Loucy (cell line): Measurements from ENCODE around the gene RBMS3.

Experiments
- H2AFZ ChIP-seq: fragments of 200-600 bp; sonication (generic); 2 replicates; pipeline ENCODE4 v1.6.0; 2016; ENCODE audit warnings: antibody characterized with exemption, mild to moderate bottlenecking, low read length, moderate library complexity
- H3F3A ChIP-seq: fragments of 200-600 bp; 2 replicates; pipeline ENCODE4 v1.6.0; 2016; ENCODE audit warnings: antibody characterized with exemption, low read depth, mild to moderate bottlenecking
- H3K27me3 ChIP-seq: fragments of 200-600 bp; sonication (generic); 2 replicates; pipeline ENCODE4 v1.6.1; 2014; ENCODE audit warnings: low read length, mild to moderate bottlenecking; ENCODE audit not compliant: insufficient read depth, poor library complexity, severe bottlenecking
- H3K36me3 ChIP-seq: fragments of 200-600 bp; sonication (generic); 2 replicates; pipeline ENCODE4 v1.6.1; 2016; ENCODE audit warnings: low read length; ENCODE audit not compliant: insufficient read depth
- H3K4me1 ChIP-seq: fragments of 200-600 bp; sonication (generic); 2 replicates; pipeline ENCODE4 v1.5.1; 2014; ENCODE audit warnings: low read length, mild to moderate bottlenecking; ENCODE audit not compliant: insufficient read depth, poor library complexity, severe bottlenecking
- H3K4me2 ChIP-seq: fragments of 200-600 bp; sonication (generic); 2 replicates; pipeline ENCODE4 v1.6.0; 2014; ENCODE audit warnings: antibody characterized with exemption, low read length, low read depth, mild to moderate bottlenecking; ENCODE audit not compliant: poor library complexity, severe bottlenecking
- H3K4me3 ChIP-seq: fragments of 200-600 bp; sonication (generic); 2 replicates; pipeline ENCODE4 v1.5.1; 2014; ENCODE audit warnings: low read length, mild to moderate bottlenecking, mixed read lengths; ENCODE audit not compliant: poor library complexity, severe bottlenecking
- H3K79me2 ChIP-seq: fragments of 200-600 bp; sonication (generic); 2 replicates; pipeline ENCODE4 v1.6.1; 2014; ENCODE audit warnings: low read length; ENCODE audit not compliant: insufficient read depth
- H3K9ac ChIP-seq: fragments of 200-600 bp; sonication (generic); 2 replicates; pipeline ENCODE4 v1.6.0; 2014; ENCODE audit warnings: mild to moderate bottlenecking, low read depth, low read length, moderate library complexity; ENCODE audit not compliant: poor library complexity, severe bottlenecking
- H3K9me2 ChIP-seq: fragments of 200-600 bp; sonication (generic); replicated peaks from 2 replicates; pipeline ENCODE4 v1.6.1; 2016; ENCODE audit warnings: low read depth, low read length, mixed read lengths
- H3K9me3 ChIP-seq: fragments of 200-600 bp; sonication (generic); 2 replicates; pipeline ENCODE4 v1.6.1; 2014; ENCODE audit warnings: mild to moderate bottlenecking, antibody characterized with exemption, low read length, low read depth; ENCODE audit not compliant: insufficient read depth
- H4K20me1 ChIP-seq: fragments of 200-600 bp; sonication (generic); 2 replicates; pipeline ENCODE4 v1.6.0; 2014; ENCODE audit warnings: antibody characterized with exemption, low read length, mild to moderate bottlenecking; ENCODE audit not compliant: insufficient read depth, poor library complexity, severe bottlenecking
- EZH2phosphoT487 ChIP-seq: fragments of 200-600 bp; IDR thresholded peaks from 2 replicates; pipeline ENCODE4 v1.6.1; 2018; ENCODE audit warnings: antibody characterized with exemption, mild to moderate bottlenecking, moderate library complexity, borderline replicate concordance
- TF ChIP-seq, protein P1 (sequence below): fragments of 200-600 bp; sonication (generic); conservative IDR thresholded peaks from 2 replicates; pipeline ENCODE4 v1.5.1; 2014; ENCODE audit warnings: mild to moderate bottlenecking, antibody characterized with exemption, low read length

The RBMS3 gene

DNA sequence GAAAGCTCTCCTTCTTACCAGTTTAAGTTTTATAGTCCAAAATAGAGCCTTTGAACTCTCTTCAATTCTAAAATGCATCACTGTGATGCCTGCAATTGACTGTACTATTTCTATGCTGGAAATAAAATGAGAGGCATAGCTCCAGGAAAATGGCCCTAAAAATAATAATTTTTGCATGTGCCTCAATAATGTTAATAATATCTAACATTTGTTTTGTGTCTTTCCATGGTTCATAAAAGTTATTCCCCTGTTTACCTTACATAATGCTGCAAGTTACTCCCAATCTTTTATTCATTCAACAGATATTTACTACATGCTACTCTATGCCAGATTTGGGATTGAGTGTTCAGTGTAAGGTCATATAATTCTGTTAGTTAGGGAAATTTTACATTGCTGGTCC, 574.0 kb downstream of the RBMS3 start:
- no peaks in the 10 kb centered on the region for H3K4me1 ChIP-seq
- H3F3A ChIP-seq: no peaks in the 10 kb centered on the region
- H3K9ac ChIP-seq: no peak overlapping the region
- H3K79me2 ChIP-seq: no peaks in the 10 kb centered on the region
- no peaks in the 10 kb centered on the region for H4K20me1 ChIP-seq
- no peaks in the 10 kb centered on the region for H3K36me3 ChIP-seq
- no peaks in the 10 kb centered on the region for H3K9me3 ChIP-seq
- no peak overlapping the region for H3K4me2 ChIP-seq
- no peak overlapping the region for H2AFZ ChIP-seq
- H3K9me2 ChIP-seq: no peaks in the 10 kb centered on the region
- TF ChIP-seq, protein P1, sequence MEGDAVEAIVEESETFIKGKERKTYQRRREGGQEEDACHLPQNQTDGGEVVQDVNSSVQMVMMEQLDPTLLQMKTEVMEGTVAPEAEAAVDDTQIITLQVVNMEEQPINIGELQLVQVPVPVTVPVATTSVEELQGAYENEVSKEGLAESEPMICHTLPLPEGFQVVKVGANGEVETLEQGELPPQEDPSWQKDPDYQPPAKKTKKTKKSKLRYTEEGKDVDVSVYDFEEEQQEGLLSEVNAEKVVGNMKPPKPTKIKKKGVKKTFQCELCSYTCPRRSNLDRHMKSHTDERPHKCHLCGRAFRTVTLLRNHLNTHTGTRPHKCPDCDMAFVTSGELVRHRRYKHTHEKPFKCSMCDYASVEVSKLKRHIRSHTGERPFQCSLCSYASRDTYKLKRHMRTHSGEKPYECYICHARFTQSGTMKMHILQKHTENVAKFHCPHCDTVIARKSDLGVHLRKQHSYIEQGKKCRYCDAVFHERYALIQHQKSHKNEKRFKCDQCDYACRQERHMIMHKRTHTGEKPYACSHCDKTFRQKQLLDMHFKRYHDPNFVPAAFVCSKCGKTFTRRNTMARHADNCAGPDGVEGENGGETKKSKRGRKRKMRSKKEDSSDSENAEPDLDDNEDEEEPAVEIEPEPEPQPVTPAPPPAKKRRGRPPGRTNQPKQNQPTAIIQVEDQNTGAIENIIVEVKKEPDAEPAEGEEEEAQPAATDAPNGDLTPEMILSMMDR: no peak
- TF ChIP-seq EZH2phosphoT487: no peak
- no peak overlapping the region for H3K4me3 ChIP-seq
- H3K27me3 ChIP-seq: no peaks in the 10 kb centered on the region

DNA sequence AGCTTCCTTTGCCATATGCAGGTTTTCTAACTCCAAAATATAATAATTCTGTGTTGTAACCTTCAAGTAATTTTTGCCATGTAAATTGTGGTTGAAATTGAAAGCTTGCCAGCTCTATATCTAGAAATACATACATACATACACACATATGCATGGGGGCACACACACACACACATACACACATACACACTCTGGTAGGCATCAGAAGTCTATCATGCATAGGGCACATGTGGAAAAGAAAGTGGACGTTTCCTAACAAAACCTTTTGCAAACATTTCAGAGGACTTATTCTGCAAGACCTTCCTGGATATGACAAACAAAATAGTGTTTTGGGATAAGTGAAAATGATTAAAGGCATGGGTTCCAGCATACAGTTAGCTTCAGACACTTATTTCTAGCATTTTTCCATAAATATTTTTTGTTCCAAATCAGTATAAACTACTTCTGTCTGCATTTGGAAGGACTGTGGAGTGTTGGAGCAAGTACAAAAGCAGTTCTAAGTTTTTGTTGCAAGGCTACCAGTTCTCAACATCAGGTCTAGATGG, 578.9 kb downstream of the RBMS3 start:
- TF ChIP-seq, protein P1: no peak
- TF ChIP-seq EZH2phosphoT487: no peak
- Histone ChIP-seq H3K27me3 (no peaks in the 10 kb centered on the region), H3K36me3 (no peaks in the 10 kb centered on the region), H3K9me2 (no peaks in the 10 kb centered on the region; the same call in 1 of the 2 replicates), H3K4me1 (no peaks in the 10 kb centered on the region), H3K9ac (no peak overlapping the region), H3F3A (no peaks in the 10 kb centered on the region), H4K20me1 (no peaks in the 10 kb centered on the region), H3K4me3 (no peak overlapping the region), H2AFZ (no peak overlapping the region), H3K4me2 (no peak overlapping the region), H3K9me3 (no peaks in the 10 kb centered on the region), H3K79me2 (no peaks in the 10 kb centered on the region)

DNA sequence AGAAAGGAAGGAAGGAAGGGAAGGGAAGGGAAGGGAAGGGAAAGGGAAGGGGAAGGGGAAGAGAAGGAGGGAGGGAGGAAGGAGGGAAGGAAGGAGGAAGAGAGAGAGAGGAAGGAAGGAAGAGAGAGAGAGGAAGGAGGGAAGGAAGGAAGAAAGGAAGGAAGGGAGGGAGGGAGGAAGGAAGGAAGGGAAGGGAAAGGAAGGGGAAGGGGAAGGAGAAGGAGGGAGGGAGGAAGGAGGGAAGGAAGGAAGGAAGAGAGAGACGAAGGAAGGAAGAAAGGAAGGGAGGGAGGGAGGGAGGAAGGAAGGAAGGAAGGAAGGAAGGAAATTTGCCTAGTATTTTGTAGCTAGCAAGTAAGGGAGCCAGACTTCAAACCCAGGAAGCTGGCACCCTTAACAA, 583.9 kb downstream of the RBMS3 start:
- no peak overlapping the region for H3K4me3 ChIP-seq
- H3K9ac ChIP-seq: no peak overlapping the region
- no peaks in the 10 kb centered on the region for H3K36me3 ChIP-seq
- H2AFZ ChIP-seq: no peak overlapping the region
- H3K4me2 ChIP-seq: no peak overlapping the region
- H3K4me1 ChIP-seq: no peaks in the 10 kb centered on the region
- H3K9me3 ChIP-seq: no peaks in the 10 kb centered on the region
- no peak for TF ChIP-seq EZH2phosphoT487
- TF ChIP-seq, protein P1: no peak
- H3K9me2 ChIP-seq: no peaks in the 10 kb centered on the region; the same call in 1 of the 2 replicates
- H4K20me1 ChIP-seq: no peaks in the 10 kb centered on the region
- no peaks in the 10 kb centered on the region for H3K27me3 ChIP-seq
- H3F3A ChIP-seq: no peaks in the 10 kb centered on the region
- no peaks in the 10 kb centered on the region for H3K79me2 ChIP-seq
